Naive thymus-derived CD8-positive, alpha-beta T cell (primary cell): ENCODE results near the gene CLK2. TPM values are rescaled to one million over a fixed set of nuclear protein-coding genes. Genes with fewer than 3 reads are reported as not detected.
A peak's percentile ranks its signal among the peaks of the same experiment; 100 is the strongest.
"Not testable (repeated sequence)": the region's sequence is repeated elsewhere in the genome, so short reads cannot be mapped to it uniquely, and the experiment has no call there.

Experiments used
- ATAC-seq, 2 donors: fragments of 150-1000 bp; cut with Tn5 transposase in 1 of 2; sonication (Bioruptor Pico), chemical (Tn5 transposase) in 1 of 2; 1 replicate in 1 of 2; 2 replicates in 1 of 2; pipeline ENCODE4 v1.10.0; 2021; ENCODE audit warnings: mild to moderate bottlenecking in 2 of 2, moderate library complexity in 2 of 2
- POLR2A ChIA-PET: fragments of 350-600 bp; sonication (Branson Sonifier 250); formaldehyde crosslinking; loops from one replicate; lab custom pipeline; 2021; ENCODE audit warnings: antibody characterized with exemption; lab: Charles Lee
- DNase-seq, 10 donors: peaks; one replicate each; pipeline versions ENCODE4 v3.0.0 to v3.0.0-alpha.2; 2020 to 2022
- H3K27ac Mint-ChIP-seq, 10 donors: one replicate each; pipeline ENCODE4 v1.8.0; 2020 to 2022; ENCODE audit warnings: mild to moderate bottlenecking in 10 of 10, mixed read lengths in 10 of 10, moderate library complexity in 4 of 10, inconsistent platforms in 1 of 10
- H3K27me3 Mint-ChIP-seq, 5 donors: one replicate each; pipeline ENCODE4 v1.8.0; 2021 to 2022; ENCODE audit warnings: mixed read lengths in 5 of 5
- H3K36me3 Mint-ChIP-seq, 3 donors: one replicate each; pipeline ENCODE4 v1.8.0; 2020 to 2022; ENCODE audit warnings: mixed read lengths in 3 of 3, mild to moderate bottlenecking in 2 of 3, inconsistent platforms in 1 of 3
- H3K4me1 Mint-ChIP-seq, 4 donors: one replicate each; pipeline ENCODE4 v1.8.0; 2021 to 2022; ENCODE audit warnings: mixed read lengths in 4 of 4
- H3K4me3 Mint-ChIP-seq, 10 donors: one replicate each; pipeline ENCODE4 v1.8.0; 2020 to 2022; ENCODE audit warnings: mild to moderate bottlenecking in 10 of 10, mixed read lengths in 10 of 10, moderate library complexity in 6 of 10, inconsistent platforms in 1 of 10
- H3K9me3 Mint-ChIP-seq, 9 donors: one replicate each; pipeline ENCODE4 v1.8.0; 2020 to 2022; ENCODE audit warnings: mixed read lengths in 9 of 9, mild to moderate bottlenecking in 3 of 9, inconsistent platforms in 1 of 9, moderate library complexity in 1 of 9
- polyA plus RNA-seq, 3 donors: library from polyadenylated mRNA; unstranded; fragments of 300-500 nt; fragmentation: Illumina TruSeq; gene quantifications; one replicate each; pipeline ENCODE4 v1.2.3, GENCODE V29; 2021
- total RNA-seq, 8 experiments: library from RNA in 2 of 8; stranded (reverse) in 2 of 8; gene quantifications; one replicate each; pipeline ENCODE4 v1.2.3 and lab custom pipeline; 2021 to 2026

CLK2 gene
- total and polyA plus RNA-seq, 5 experiments from 2014 or later: 11.3 to 134 (median 22.6) TPM

GRCh38 chr1:155247667-155248553, 25.4 kb downstream of the CLK2 start:
- no peak for DNase-seq
- Mint-ChIP-seq H3K27ac (peak overlapping the region in 3 of 10 donors; percentile 19 to 68 (median 48)), H3K27me3 (peaks cover 0 to 5% (median 2%) of the 10 kb centered on the region in 5 donors), H3K4me3 (no peak overlapping the region), H3K36me3 (peaks cover 0 to 3% (median 3%) of the 10 kb centered on the region in 3 donors), H3K9me3 (peaks cover 0 to 5% (median 2%) of the 10 kb centered on the region in 9 donors), H3K4me1 (peaks cover 16 to 33% (median 26%) of the 10 kb centered on the region in 4 donors)
- ATAC-seq: no peak
- POLR2A ChIA-PET: interaction anchor here (1.0 to 4.2 kb wide), 4 partner anchors 15 to 91 kb away, joined by 3 to 37 read pairs (median 4); partner anchors contain the start of genes MTX1, RUSC1, SCAMP3 and THBS3

- not testable (repeated sequence) for ATAC-seq, H3K36me3 Mint-ChIP-seq, DNase-seq, H3K27me3 Mint-ChIP-seq, H3K9me3 Mint-ChIP-seq
- Mint-ChIP-seq H3K4me1 (peaks cover 14 to 41% (median 32%) of the 10 kb centered on the region in 4 donors), H3K27ac (peak overlapping the region in 7 of 10 donors; percentile 9 to 74 (median 53)), H3K4me3 (peak overlapping the region in 1 of 10 donors; percentile 3)
- POLR2A ChIA-PET: interaction anchor here (1.0 kb wide), 1 partner anchor 92 kb away, joined by 3 read pairs; no protein-coding TSS in a partner anchor
Measured at GRCh38 chr1:155246796-155247195, 26.5 kb downstream of the CLK2 start.

- POLR2A ChIA-PET: interaction anchor here (0.5 to 3.6 kb wide), 15 partner anchors 9 to 751 kb away, joined by 3 to 27 read pairs (median 6); partner anchors contain the start of genes ASH1L, ENTREP3, KRTCAP2 and MSTO1
Measured at GRCh38 chr1:155245163-155245524, 28.2 kb downstream of the CLK2 start.

GRCh38 chr1:155244368-155245162, 28.7 kb downstream of the CLK2 start:
- POLR2A ChIA-PET: interaction anchor here (0.5 to 3.6 kb wide), 19 partner anchors 9 to 1349 kb away, joined by 3 to 27 read pairs (median 6); partner anchors contain the start of genes ENTREP3, KRTCAP2, MSTO1 and MTX1
- Mint-ChIP-seq H3K4me3 (peak overlapping the region; percentile 77 to 94 (median 89)), H3K9me3 (peaks cover 0 to 5% (median 2%) of the 10 kb centered on the region in 9 donors), H3K36me3 (peaks cover 0 to 3% (median 3%) of the 10 kb centered on the region in 3 donors), H3K27me3 (peaks cover 0 to 5% (median 2%) of the 10 kb centered on the region in 5 donors), H3K4me1 (peaks cover 16 to 52% (median 42%) of the 10 kb centered on the region in 4 donors), H3K27ac (peak overlapping the region; percentile 93 to 100 (median 96))
- DNase-seq: peak; percentile 86 to 99 (median 96)
- peak; percentile 94 to 96 for ATAC-seq

More at GRCh38 chr1:155245163-155245524, 28.2 kb downstream of the CLK2 start:
- Mint-ChIP-seq H3K4me1 (peaks cover 16 to 51% (median 41%) of the 10 kb centered on the region in 4 donors), H3K36me3 (peaks cover 0 to 3% (median 3%) of the 10 kb centered on the region in 3 donors), H3K9me3 (peaks cover 0 to 5% (median 2%) of the 10 kb centered on the region in 9 donors), H3K4me3 (peak overlapping the region; percentile 77 to 94 (median 89)), H3K27me3 (peaks cover 0 to 5% (median 2%) of the 10 kb centered on the region in 5 donors), H3K27ac (peak overlapping the region; percentile 93 to 100 (median 96))
- DNase-seq (no peak), ATAC-seq (no peak)

GRCh38 chr1:155242805-155243358, 30.4 kb downstream of the CLK2 start:
- peak overlapping the region; percentile 77 to 94 (median 89) for H3K4me3 Mint-ChIP-seq

GRCh38 chr1:155241841-155242264, 31.5 kb downstream of the CLK2 start:
- POLR2A ChIA-PET: interaction anchor here (0.7 to 1.8 kb wide), 11 partner anchors 9 to 348 kb away, joined by 3 to 10 read pairs (median 3); partner anchors contain the start of genes CLK2, MTX1 and SCAMP3
- H3K36me3 Mint-ChIP-seq: peaks cover 0 to 28% (median 3%) of the 10 kb centered on the region in 3 donors
- peaks cover 0 to 5% (median 2%) of the 10 kb centered on the region in 9 donors for H3K9me3 Mint-ChIP-seq
- H3K4me1 Mint-ChIP-seq: peaks cover 16 to 57% (median 46%) of the 10 kb centered on the region in 4 donors
- ATAC-seq (no peak), DNase-seq (no peak)
- peak overlapping the region in 8 of 10 donors; percentile 84 to 94 (median 89) for H3K4me3 Mint-ChIP-seq
- peaks cover 0 to 5% (median 2%) of the 10 kb centered on the region in 5 donors for H3K27me3 Mint-ChIP-seq
- peak overlapping the region; percentile 63 to 98 (median 90) for H3K27ac Mint-ChIP-seq

More at GRCh38 chr1:155242805-155243358, 30.4 kb downstream of the CLK2 start:
- H3K36me3 Mint-ChIP-seq: peaks cover 0 to 18% (median 3%) of the 10 kb centered on the region in 3 donors
- POLR2A ChIA-PET: interaction anchor here (0.9 to 3.6 kb wide), 6 partner anchors 16 to 734 kb away, joined by 3 to 27 read pairs (median 12); partner anchors contain the start of gene SCAMP3
- H3K4me1 Mint-ChIP-seq: peaks cover 16 to 57% (median 46%) of the 10 kb centered on the region in 4 donors
- peaks cover 0 to 5% (median 2%) of the 10 kb centered on the region in 9 donors for H3K9me3 Mint-ChIP-seq
- peak overlapping the region; percentile 93 to 100 (median 96) for H3K27ac Mint-ChIP-seq
- H3K27me3 Mint-ChIP-seq: peaks cover 0 to 5% (median 2%) of the 10 kb centered on the region in 5 donors
- no peak for DNase-seq
- ATAC-seq: no peak

- peaks cover 0 to 5% (median 2%) of the 10 kb centered on the region in 5 donors for H3K27me3 Mint-ChIP-seq
- peak; percentile 23 to 83 (median 66) for DNase-seq
- POLR2A ChIA-PET: interaction anchor here (0.7 to 1.8 kb wide), 15 partner anchors 9 to 615 kb away, joined by 3 to 10 read pairs (median 3); partner anchors contain the start of genes CLK2, ENTREP3, MTX1 and SCAMP3
- peaks cover 0 to 5% (median 2%) of the 10 kb centered on the region in 9 donors for H3K9me3 Mint-ChIP-seq
- H3K27ac Mint-ChIP-seq: peak overlapping the region; percentile 55 to 98 (median 90)
- peaks cover 16 to 57% (median 46%) of the 10 kb centered on the region in 4 donors for H3K4me1 Mint-ChIP-seq
- peaks cover 0 to 34% (median 3%) of the 10 kb centered on the region in 3 donors for H3K36me3 Mint-ChIP-seq
- peak; percentile 13 to 32 for ATAC-seq
- peak overlapping the region; percentile 84 to 94 (median 88) for H3K4me3 Mint-ChIP-seq
Measured at GRCh38 chr1:155241069-155241679, 32.1 kb downstream of the CLK2 start.

- H3K36me3 Mint-ChIP-seq: peaks cover 0 to 38% (median 3%) of the 10 kb centered on the region in 3 donors
Measured at GRCh38 chr1:155236451-155236850, 36.9 kb downstream of the CLK2 start.

GRCh38 chr1:155235375-155235774, 37.9 kb downstream of the CLK2 start:
- peaks cover 0 to 15% (median 7%) of the 10 kb centered on the region in 4 donors for H3K4me1 Mint-ChIP-seq
- H3K27ac Mint-ChIP-seq, H3K9me3 Mint-ChIP-seq, DNase-seq, POLR2A ChIA-PET, ATAC-seq, H3K27me3 Mint-ChIP-seq: not testable (repeated sequence)
- peaks cover 0 to 38% (median 3%) of the 10 kb centered on the region in 3 donors for H3K36me3 Mint-ChIP-seq
- H3K4me3 Mint-ChIP-seq: peak overlapping the region in 1 of 10 donors; percentile 24

More at GRCh38 chr1:155236451-155236850, 36.9 kb downstream of the CLK2 start:
- no peaks in the 10 kb centered on the region for H3K27me3 Mint-ChIP-seq
- no peak for ATAC-seq
- no peak overlapping the region for H3K4me3 Mint-ChIP-seq
- POLR2A ChIA-PET: no interaction called here
- peak overlapping the region in 1 of 10 donors; percentile 75 for H3K27ac Mint-ChIP-seq
- DNase-seq: no peak
- peaks cover 6 to 25% (median 18%) of the 10 kb centered on the region in 4 donors for H3K4me1 Mint-ChIP-seq
- H3K9me3 Mint-ChIP-seq: no peaks in the 10 kb centered on the region

GRCh38 chr1:155233502-155233901, 39.8 kb downstream of the CLK2 start:
- H3K4me1 Mint-ChIP-seq, ATAC-seq, H3K27ac Mint-ChIP-seq, POLR2A ChIA-PET, H3K4me3 Mint-ChIP-seq, H3K27me3 Mint-ChIP-seq, DNase-seq, H3K9me3 Mint-ChIP-seq: not testable (repeated sequence)
- peaks cover 0 to 27% (median 3%) of the 10 kb centered on the region in 3 donors for H3K36me3 Mint-ChIP-seq
